Measurements from ENCODE around the gene DMRTC1B.
"Not testable (repeated sequence)": the region's sequence is repeated elsewhere in the genome, so short reads cannot be mapped to it uniquely, and the experiment has no call there.

- not testable (repeated sequence) for TF ChIP-seq MAX (IDR thresholded peaks at IDR 0.05; ENCODE audit: insufficient read depth, insufficient read length); CTCF (IDR thresholded peaks at IDR 0.05; ENCODE audit: extremely low read depth in 1 of 2, insufficient read depth in 1 of 2, low read depth in 1 of 2, low read length in 2 of 2); EZH2 (IDR thresholded peaks at IDR 0.05; ENCODE audit: borderline replicate concordance, low read depth, low read length, severe bottlenecking)
Observed at GRCh38 chrX:72778146-72778545, 1.5 kb downstream of the DMRTC1B start.
